Measurements from ENCODE around the gene CFAP54.

CFAP54 gene

GRCh38 chr12:96874211-96874610, 384.8 kb downstream of the CFAP54 start:
- H3K4me1 ChIP-seq (ENCODE audit: control insufficient read depth, insufficient read depth, low read length) = no peaks in the 10 kb centered on the region
- H3K4me3 ChIP-seq (ENCODE audit: low read depth, low read length) = no peak overlapping the region
- no peaks in the 10 kb centered on the region for H3K9me3 ChIP-seq (ENCODE audit: control insufficient read depth, insufficient read depth, low read depth, low read length)
- H3K36me3 ChIP-seq (ENCODE audit: control insufficient read depth in 2 of 2, insufficient read depth in 1 of 2, low read length in 2 of 2) = no peaks in the 10 kb centered on the region
- CTCF ChIA-PET = no interaction called here
- POLR2A ChIA-PET = no interaction called here
- no peak for TF ChIP-seq FEZF1 (tag by site-specific recombination; IDR thresholded peaks at IDR 0.05)
- no peak for TF ChIP-seq SP3 (tag by site-specific recombination; IDR thresholded peaks at IDR 0.05)
- no peak for TF ChIP-seq KLF10 (tag by site-specific recombination; IDR thresholded peaks at IDR 0.05)
- H3K27ac ChIP-seq (ENCODE audit: extremely low read depth, low read depth, low read length) = no peak overlapping the region

- Histone ChIP-seq H3K9me3 (ENCODE audit: control insufficient read depth, insufficient read depth, low read depth, low read length) (no peaks in the 10 kb centered on the region), H3K4me1 (ENCODE audit: control insufficient read depth, insufficient read depth, low read length) (no peaks in the 10 kb centered on the region), H3K4me3 (ENCODE audit: low read depth, low read length) (no peak overlapping the region), H3K27ac (ENCODE audit: extremely low read depth, low read depth, low read length) (no peak overlapping the region), H3K36me3 (ENCODE audit: control insufficient read depth in 2 of 2, insufficient read depth in 1 of 2, low read length in 2 of 2) (no peaks in the 10 kb centered on the region)
- CTCF ChIA-PET = no interaction called here
- POLR2A ChIA-PET = no interaction called here
- TF ChIP-seq AEBP2 (tag by site-specific recombination; IDR thresholded peaks at IDR 0.05; ENCODE audit: borderline replicate concordance) = no peak
- TF ChIP-seq MZF1 (tag by site-specific recombination; IDR thresholded peaks at IDR 0.05; ENCODE audit: borderline replicate concordance) = no peak
- no peak for TF ChIP-seq ZNF513 (tag by site-specific recombination; IDR thresholded peaks at IDR 0.05)
- no peak for TF ChIP-seq ZNF274 (IDR thresholded peaks at IDR 0.05; ENCODE audit: low read length)
- TF ChIP-seq ZNF274 (tag by site-specific recombination; IDR thresholded peaks at IDR 0.05; ENCODE audit: borderline replicate concordance) = no peak
- TF ChIP-seq ZFHX2 (tag by site-specific recombination; conservative IDR thresholded peaks at IDR 0.05) = no peak
- TF ChIP-seq ZNF157 (tag by site-specific recombination; IDR thresholded peaks at IDR 0.05) = no peak
- no peak for TF ChIP-seq ZNF211 (tag by site-specific recombination; IDR thresholded peaks at IDR 0.05; ENCODE audit: low read depth)
- no peak for TF ChIP-seq ZNF555 (tag by site-specific recombination; conservative IDR thresholded peaks at IDR 0.05)
- TF ChIP-seq ZNF24 (tag by site-specific recombination; IDR thresholded peaks at IDR 0.05) = no peak
- no peak for TF ChIP-seq ZNF660 (tag by site-specific recombination; IDR thresholded peaks at IDR 0.05)
- TF ChIP-seq ZNF132 (tag by site-specific recombination; IDR thresholded peaks at IDR 0.05; ENCODE audit: borderline replicate concordance) = no peak
- no peak for TF ChIP-seq ZBTB44 (tag by site-specific recombination; IDR thresholded peaks at IDR 0.05)
- no peak for TF ChIP-seq ZNF658 (tag by site-specific recombination; IDR thresholded peaks at IDR 0.05)
Measured at GRCh38 chr12:96876966-96877365, 387.6 kb downstream of the CFAP54 start.

- Histone ChIP-seq H3K4me3 (ENCODE audit: low read depth, low read length) (no peak overlapping the region), H3K27ac (ENCODE audit: extremely low read depth, low read depth, low read length) (no peak overlapping the region), H3K4me1 (ENCODE audit: control insufficient read depth, insufficient read depth, low read length) (no peaks in the 10 kb centered on the region), H3K36me3 (ENCODE audit: control insufficient read depth in 2 of 2, insufficient read depth in 1 of 2, low read length in 2 of 2) (no peaks in the 10 kb centered on the region), H3K9me3 (ENCODE audit: control insufficient read depth, insufficient read depth, low read depth, low read length) (no peaks in the 10 kb centered on the region)
- CTCF ChIA-PET = no interaction called here
- POLR2A ChIA-PET = no interaction called here
- no peak for TF ChIP-seq SALL2 (tag by site-specific recombination; IDR thresholded peaks at IDR 0.05; ENCODE audit: borderline replicate concordance)
- TF ChIP-seq ZFHX2 (tag by site-specific recombination; conservative IDR thresholded peaks at IDR 0.05) = no peak
- no peak for TF ChIP-seq ZNF341 (tag by site-specific recombination; IDR thresholded peaks at IDR 0.05; ENCODE audit: low read depth)
- no peak for TF ChIP-seq MEIS1 (CRISPR knock-in tag; IDR thresholded peaks at IDR 0.05; ENCODE audit: borderline replicate concordance)
- no peak for TF ChIP-seq RBAK (tag by site-specific recombination; IDR thresholded peaks at IDR 0.05)
- no peak for TF ChIP-seq ZNF791 (tag by site-specific recombination; IDR thresholded peaks at IDR 0.05)
Measured at GRCh38 chr12:96878704-96879103, 389.3 kb downstream of the CFAP54 start.
